OCI-LY1 (cell line): ENCODE data around the gene RPS15A.

Experiments used
- H2AFZ ChIP-seq: fragments of 200-600 bp; sonication (generic), shearing (Covaris generic); 2 replicates; pipeline ENCODE4 v1.6.0; 2014; ENCODE audit warnings: antibody characterized with exemption, mild to moderate bottlenecking, low read length
- H3F3A ChIP-seq: fragments of 200-600 bp; sonication (generic), shearing (Covaris generic); 2 replicates; pipeline ENCODE4 v1.6.0; 2014; ENCODE audit warnings: mild to moderate bottlenecking, antibody characterized with exemption, low read length, moderate library complexity; ENCODE audit not compliant: insufficient read depth
- H3K27ac ChIP-seq: fragments of 200-600 bp; sonication (generic); 2 replicates; pipeline ENCODE4 v1.5.1; 2014; ENCODE audit warnings: low read length, mixed run types, mild to moderate bottlenecking, low read depth; ENCODE audit not compliant: poor library complexity, severe bottlenecking
- H3K27me3 ChIP-seq: fragments of 200-600 bp; sonication (generic); 2 replicates; pipeline ENCODE4 v1.6.0; 2014; ENCODE audit warnings: antibody characterized with exemption, mild to moderate bottlenecking, low read length, moderate library complexity; ENCODE audit not compliant: insufficient read depth
- H3K36me3 ChIP-seq: fragments of 200-600 bp; sonication (generic); 2 replicates; pipeline ENCODE4 v1.6.1; 2014; ENCODE audit warnings: mild to moderate bottlenecking, antibody characterized with exemption, low read length, moderate library complexity, mixed read lengths; ENCODE audit not compliant: insufficient read depth
- H3K4me1 ChIP-seq: fragments of 200-600 bp; sonication (generic); 2 replicates; pipeline ENCODE4 v1.5.1; 2014; ENCODE audit warnings: mild to moderate bottlenecking, low read length, moderate library complexity; ENCODE audit not compliant: insufficient read depth, severe bottlenecking
- H3K4me2 ChIP-seq: fragments of 200-600 bp; sonication (generic), shearing (Covaris generic); 2 replicates; pipeline ENCODE4 v1.6.1; 2014; ENCODE audit warnings: low read length
- H3K4me3 ChIP-seq: fragments of 200-600 bp; sonication (generic); 2 replicates; pipeline ENCODE4 v1.5.1; 2014; ENCODE audit warnings: low read length, low read depth, mild to moderate bottlenecking, mixed read lengths; ENCODE audit not compliant: poor library complexity, severe bottlenecking
- H3K79me2 ChIP-seq: fragments of 200-600 bp; shearing (Covaris generic); 2 replicates; pipeline ENCODE4 v1.6.1; 2016; ENCODE audit warnings: mixed run types, low read length, mixed read lengths; ENCODE audit not compliant: insufficient read depth
- H3K9ac ChIP-seq: fragments of 200-600 bp; sonication (generic), shearing (Covaris generic); 2 replicates; pipeline ENCODE4 v1.6.1; 2014; ENCODE audit warnings: mild to moderate bottlenecking, low read length, mixed read lengths
- H3K9me2 ChIP-seq: fragments of 200-600 bp; sonication (generic), shearing (Covaris generic); 2 replicates; pipeline ENCODE4 v1.6.1; 2014; ENCODE audit warnings: low read depth, mild to moderate bottlenecking, low read length, mixed read lengths
- H3K9me3 ChIP-seq: fragments of 200-600 bp; shearing (Covaris generic); 2 replicates; pipeline ENCODE4 v1.6.1; 2014; ENCODE audit warnings: low read length, mixed read lengths
- H4K20me1 ChIP-seq: fragments of 200-600 bp; sonication (generic), shearing (Covaris generic); 2 replicates; pipeline ENCODE4 v1.6.0; 2016; ENCODE audit warnings: mild to moderate bottlenecking, low read length; ENCODE audit not compliant: insufficient read depth
- CTCF ChIP-seq: fragments of 200-600 bp; sonication (generic), shearing (Covaris generic); IDR thresholded peaks from 2 replicates; pipeline ENCODE4 v1.5.1; 2017; ENCODE audit warnings: mild to moderate bottlenecking, antibody characterized with exemption, low read length, moderate library complexity, mixed read lengths
- EZH2 ChIP-seq: fragments of 200-600 bp; sonication (generic), shearing (Covaris generic); IDR thresholded peaks from 2 replicates; pipeline ENCODE4 v1.8.0; 2017; ENCODE audit warnings: borderline replicate concordance, mixed run types, mild to moderate bottlenecking, antibody characterized with exemption, low read length, moderate library complexity, mixed read lengths

Gene RPS15A

GRCh38 chr16:18802767-18803343 lies 12.7 kb upstream of the RPS15A start:
- Histone ChIP-seq H3K9me3 (no peaks in the 10 kb centered on the region), H3K4me2 (no peak overlapping the region), H3K4me3 (no peak overlapping the region), H3K27me3 (no peaks in the 10 kb centered on the region), H3K9me2 (no peaks in the 10 kb centered on the region), H3K27ac (peak overlapping the region; percentile 79), H3K4me1 (peaks cover 62% of the 10 kb centered on the region), H2AFZ (no peak overlapping the region), H3K9ac (no peak overlapping the region), H4K20me1 (no peaks in the 10 kb centered on the region), H3K36me3 (peaks cover 54% of the 10 kb centered on the region; the same call in 1 of the 2 replicates), H3F3A (0 out of 2 replicates have a peak, but pooled peaks cover 6% of the 10 kb centered on the region), H3K79me2 (peaks cover 34% of the 10 kb centered on the region)
- TF ChIP-seq CTCF (no peak), EZH2 (no peak)

- no peaks in the 10 kb centered on the region for H3K9me3 ChIP-seq
- H3K4me1 ChIP-seq = peaks cover 62% of the 10 kb centered on the region
- peak; percentile 79 for TF ChIP-seq CTCF
- TF ChIP-seq EZH2 = no peak
- peaks cover 57% of the 10 kb centered on the region for H3K36me3 ChIP-seq
- H3K4me3 ChIP-seq = peak within 1 kb of the TSS; percentile 96
- peak within 1 kb of the TSS; percentile 97 for H3K9ac ChIP-seq
- peaks cover 40% of the 10 kb centered on the region for H3K79me2 ChIP-seq
- no peaks in the 10 kb centered on the region for H3K9me2 ChIP-seq
- peak within 1 kb of the TSS; percentile 81 for H3K27ac ChIP-seq
- H2AFZ ChIP-seq = no peak within 1 kb of the TSS
- H4K20me1 ChIP-seq = no peaks in the 10 kb centered on the region
- H3F3A ChIP-seq = 0 out of 2 replicates have a peak, but pooled peaks cover 6% of the 10 kb centered on the region
- H3K27me3 ChIP-seq = no peaks in the 10 kb centered on the region
- H3K4me2 ChIP-seq = peak within 1 kb of the TSS; percentile 98
These were observed 11.2 kb upstream of the RPS15A start, which contains the start of gene ARL6IP1 for GRCh38 chr16:18801145-18801972. Gene ARL6IP1 (minus strand): TSS chr16:18801549. CDS start chr16:18801466, 83 bp downstream.

- Histone ChIP-seq H3K4me2 (peak overlapping the region; percentile 98), H3K4me3 (peak overlapping the region; percentile 96), H3K9me2 (no peaks in the 10 kb centered on the region), H3F3A (0 out of 2 replicates have a peak, but pooled peaks cover 6% of the 10 kb centered on the region), H3K36me3 (peaks cover 57% of the 10 kb centered on the region), H3K27ac (peak overlapping the region; percentile 81), H3K9me3 (no peaks in the 10 kb centered on the region), H2AFZ (no peak overlapping the region), H3K4me1 (peaks cover 57% of the 10 kb centered on the region), H3K79me2 (peaks cover 40% of the 10 kb centered on the region), H4K20me1 (no peaks in the 10 kb centered on the region), H3K27me3 (no peaks in the 10 kb centered on the region), H3K9ac (peak overlapping the region; percentile 97)
- TF ChIP-seq CTCF (no peak), EZH2 (no peak)
These were observed 10.6 kb upstream of the RPS15A start for GRCh38 chr16:18800775-18801144.
